Parathyroid adenoma (tissue), 2 donors: ENCODE data around the gene SMIM43.

Experiments
- H2AFZ ChIP-seq: fragments of 300-600 bp; sonication (generic); one replicate; pipeline ENCODE4 v1.7.0; 2017; ENCODE audit warnings: antibody characterized with exemption, mild to moderate bottlenecking
- H3K27ac ChIP-seq: fragments of 300-600 bp; sonication (generic); one replicate; pipeline ENCODE4 v1.7.0; 2017
- H3K27me3 ChIP-seq: fragments of 300-600 bp; sonication (generic); one replicate; pipeline ENCODE4 v1.7.0; 2017; ENCODE audit warnings: low read length; ENCODE audit not compliant: control insufficient read depth, insufficient read depth
- H3K36me3 ChIP-seq: fragments of 300-600 bp; sonication (generic); one replicate; pipeline ENCODE4 v1.7.0; 2017; ENCODE audit warnings: low read length; ENCODE audit not compliant: control insufficient read depth, insufficient read depth
- H3K4me1 ChIP-seq: fragments of 300-600 bp; sonication (generic); one replicate; pipeline ENCODE4 v1.7.0; 2017; ENCODE audit warnings: control low read depth
- H3K4me2 ChIP-seq: fragments of 300-600 bp; sonication (generic); one replicate; pipeline ENCODE4 v1.7.0; 2017; ENCODE audit warnings: low read length
- H3K4me3 ChIP-seq: fragments of 300-600 bp; sonication (generic); one replicate; pipeline ENCODE4 v1.7.0; 2017; ENCODE audit warnings: low read depth, low read length
- H3K79me2 ChIP-seq: fragments of 300-600 bp; sonication (generic); one replicate; pipeline ENCODE4 v1.7.0; 2017; ENCODE audit warnings: control low read depth
- H3K9ac ChIP-seq: fragments of 300-600 bp; sonication (generic); one replicate; pipeline ENCODE4 v1.7.0; 2017; ENCODE audit warnings: mild to moderate bottlenecking
- H3K9me3 ChIP-seq: fragments of 300-600 bp; sonication (generic); one replicate; pipeline ENCODE4 v1.7.0; 2017; ENCODE audit warnings: low read length; ENCODE audit not compliant: control insufficient read depth
- TF ChIP-seq, protein P1 (sequence below): fragments of 300-600 bp; sonication (generic); IDR thresholded peaks from one replicate; pipeline ENCODE4 v1.7.0; 2017; ENCODE audit warnings: antibody characterized with exemption, mild to moderate bottlenecking
- donor health status: primary hyperparathyroidism.

SMIM43 gene

DNA sequence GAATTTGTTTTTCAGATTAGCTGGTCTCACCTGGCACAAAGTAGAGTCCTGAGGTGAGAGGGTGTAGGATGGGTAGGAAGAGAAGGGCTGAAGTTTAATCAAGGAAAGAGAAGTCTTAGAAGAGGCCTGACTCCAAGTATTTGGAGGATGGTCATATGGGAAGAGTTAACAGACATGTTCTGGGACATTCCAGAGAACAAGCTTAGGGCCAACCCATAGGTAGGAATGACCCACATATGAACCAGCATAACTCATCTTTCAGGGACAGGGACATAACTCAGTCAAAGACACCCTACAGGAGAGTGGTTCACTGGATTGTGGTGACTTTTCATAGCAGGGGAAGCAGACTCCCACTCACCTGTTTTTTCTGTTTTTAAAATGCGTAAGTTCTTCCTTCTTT lies 40.3 kb downstream of the SMIM43 start:
- H3K4me1 ChIP-seq = no peaks in the 10 kb centered on the region
- H3K79me2 ChIP-seq = no peaks in the 10 kb centered on the region
- no peaks in the 10 kb centered on the region for H3K27me3 ChIP-seq
- no peak overlapping the region for H3K9ac ChIP-seq
- no peaks in the 10 kb centered on the region for H3K9me3 ChIP-seq
- TF ChIP-seq, protein P1, sequence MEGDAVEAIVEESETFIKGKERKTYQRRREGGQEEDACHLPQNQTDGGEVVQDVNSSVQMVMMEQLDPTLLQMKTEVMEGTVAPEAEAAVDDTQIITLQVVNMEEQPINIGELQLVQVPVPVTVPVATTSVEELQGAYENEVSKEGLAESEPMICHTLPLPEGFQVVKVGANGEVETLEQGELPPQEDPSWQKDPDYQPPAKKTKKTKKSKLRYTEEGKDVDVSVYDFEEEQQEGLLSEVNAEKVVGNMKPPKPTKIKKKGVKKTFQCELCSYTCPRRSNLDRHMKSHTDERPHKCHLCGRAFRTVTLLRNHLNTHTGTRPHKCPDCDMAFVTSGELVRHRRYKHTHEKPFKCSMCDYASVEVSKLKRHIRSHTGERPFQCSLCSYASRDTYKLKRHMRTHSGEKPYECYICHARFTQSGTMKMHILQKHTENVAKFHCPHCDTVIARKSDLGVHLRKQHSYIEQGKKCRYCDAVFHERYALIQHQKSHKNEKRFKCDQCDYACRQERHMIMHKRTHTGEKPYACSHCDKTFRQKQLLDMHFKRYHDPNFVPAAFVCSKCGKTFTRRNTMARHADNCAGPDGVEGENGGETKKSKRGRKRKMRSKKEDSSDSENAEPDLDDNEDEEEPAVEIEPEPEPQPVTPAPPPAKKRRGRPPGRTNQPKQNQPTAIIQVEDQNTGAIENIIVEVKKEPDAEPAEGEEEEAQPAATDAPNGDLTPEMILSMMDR = no peak
- no peaks in the 10 kb centered on the region for H3K36me3 ChIP-seq
- no peak overlapping the region for H3K27ac ChIP-seq
- no peak overlapping the region for H2AFZ ChIP-seq
- H3K4me3 ChIP-seq = no peak overlapping the region
- H3K4me2 ChIP-seq = no peak overlapping the region

DNA sequence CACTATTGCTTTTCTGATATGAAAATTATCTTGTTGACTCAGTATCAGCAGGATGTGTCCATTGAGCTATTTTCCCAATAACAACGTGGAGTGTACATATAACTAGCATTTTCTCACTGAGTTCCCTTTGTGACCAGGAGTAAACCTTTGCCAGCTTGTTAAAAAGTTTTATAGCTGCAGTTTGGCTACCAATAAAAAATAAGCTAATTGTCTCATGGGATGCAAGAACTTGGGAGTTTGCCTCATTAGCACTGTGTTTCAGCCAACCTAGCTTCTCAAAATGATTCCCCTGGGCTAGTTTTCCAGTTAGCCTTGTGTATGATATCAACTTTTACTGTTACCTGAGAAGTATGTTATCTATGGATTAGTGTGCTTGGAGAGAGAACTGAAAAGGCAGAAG lies 43.3 kb downstream of the SMIM43 start:
- H3K4me2 ChIP-seq = no peak overlapping the region
- H3K27me3 ChIP-seq = no peaks in the 10 kb centered on the region
- no peaks in the 10 kb centered on the region for H3K9me3 ChIP-seq
- no peak overlapping the region for H2AFZ ChIP-seq
- no peaks in the 10 kb centered on the region for H3K4me1 ChIP-seq
- H3K4me3 ChIP-seq = no peak overlapping the region
- TF ChIP-seq, protein P1 = no peak
- no peak overlapping the region for H3K9ac ChIP-seq
- H3K79me2 ChIP-seq = no peaks in the 10 kb centered on the region
- no peak overlapping the region for H3K27ac ChIP-seq
- H3K36me3 ChIP-seq = no peaks in the 10 kb centered on the region

DNA sequence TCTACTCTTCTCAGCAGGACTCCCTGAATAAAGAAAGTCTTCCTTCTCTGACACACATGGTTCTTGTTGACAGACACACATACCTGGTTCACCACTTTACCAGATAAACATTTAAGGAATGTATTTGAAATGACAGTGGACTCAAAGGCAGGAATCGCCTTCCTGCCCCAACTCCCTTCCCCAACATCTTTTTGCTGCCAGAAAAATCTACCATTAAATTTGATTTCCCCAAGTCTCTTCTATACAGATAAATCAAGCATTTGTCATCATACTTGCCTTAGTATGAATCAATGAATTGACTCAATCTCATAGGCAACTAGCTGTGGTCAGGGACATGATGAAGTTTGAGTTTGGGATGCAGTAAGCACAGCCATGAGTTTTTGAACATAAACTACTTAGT lies 44.9 kb downstream of the SMIM43 start:
- Histone ChIP-seq H3K9ac (no peak overlapping the region), H2AFZ (no peak overlapping the region), H3K4me1 (no peaks in the 10 kb centered on the region), H3K4me2 (no peak overlapping the region), H3K79me2 (no peaks in the 10 kb centered on the region), H3K4me3 (no peak overlapping the region), H3K27me3 (no peaks in the 10 kb centered on the region), H3K9me3 (no peaks in the 10 kb centered on the region), H3K27ac (no peak overlapping the region), H3K36me3 (no peaks in the 10 kb centered on the region)
- TF ChIP-seq, protein P1 = no peak

DNA sequence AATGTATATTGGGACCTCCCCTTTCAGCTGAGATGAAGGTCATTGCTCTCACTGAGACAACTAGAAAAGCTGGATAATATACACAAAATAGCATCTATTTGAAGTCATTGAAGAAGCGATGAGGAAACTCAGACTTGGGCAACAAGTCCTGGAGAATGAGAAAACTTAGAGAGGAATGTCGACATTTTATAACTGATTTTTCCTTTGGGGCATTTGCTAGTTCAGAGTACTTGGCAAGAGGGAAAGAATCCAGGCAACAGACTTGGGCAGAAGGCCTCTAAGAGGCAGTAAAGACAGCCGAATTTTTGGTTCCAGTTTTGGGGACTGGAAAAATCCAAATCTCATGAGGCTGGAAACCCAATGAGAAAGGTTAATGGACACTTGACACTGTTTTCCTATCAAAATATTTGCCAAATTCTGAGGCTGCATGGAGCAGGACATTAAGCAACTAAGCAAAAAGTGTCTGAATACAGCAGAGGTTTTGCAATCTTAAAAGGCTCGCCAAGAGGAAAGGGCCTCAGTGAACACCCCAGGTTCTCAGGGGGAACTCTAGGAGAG lies 47.2 kb downstream of the SMIM43 start:
- Histone ChIP-seq H3K9ac (no peak overlapping the region), H3K27ac (no peak overlapping the region), H3K4me1 (no peaks in the 10 kb centered on the region)

DNA sequence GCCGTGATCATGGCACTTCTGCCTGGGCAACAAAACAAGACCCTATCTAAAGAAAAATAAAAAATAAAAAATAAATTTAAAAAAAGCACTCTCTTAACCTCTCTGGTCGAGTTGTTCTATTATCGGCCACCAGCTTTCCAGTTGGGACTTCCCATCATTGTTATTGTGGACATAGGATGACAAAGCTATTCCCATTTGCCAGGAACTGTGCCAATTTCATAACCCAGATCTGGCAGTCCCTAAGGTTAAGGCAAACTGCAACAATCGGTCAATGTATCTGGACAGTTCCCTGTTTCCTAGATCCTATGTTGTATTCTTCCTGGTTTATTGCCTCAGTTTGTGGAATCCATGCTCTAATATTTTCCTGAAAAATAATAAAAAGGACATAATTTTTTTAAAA lies 50.4 kb downstream of the SMIM43 start:
- Histone ChIP-seq H3K4me2 (no peak overlapping the region), H3K27ac (no peak overlapping the region), H2AFZ (no peak overlapping the region), H3K27me3 (no peaks in the 10 kb centered on the region), H3K79me2 (no peaks in the 10 kb centered on the region), H3K9me3 (no peaks in the 10 kb centered on the region), H3K9ac (no peak overlapping the region), H3K4me1 (no peaks in the 10 kb centered on the region), H3K36me3 (no peaks in the 10 kb centered on the region), H3K4me3 (no peak overlapping the region)
- TF ChIP-seq, protein P1 = no peak

More for the DNA sequence above, 47.2 kb downstream of the SMIM43 start:
- no peaks in the 10 kb centered on the region for H3K9me3 ChIP-seq
- no peaks in the 10 kb centered on the region for H3K79me2 ChIP-seq
- no peaks in the 10 kb centered on the region for H3K27me3 ChIP-seq
- H3K36me3 ChIP-seq = no peaks in the 10 kb centered on the region
- H2AFZ ChIP-seq = no peak overlapping the region
- no peak overlapping the region for H3K4me3 ChIP-seq
- no peak overlapping the region for H3K4me2 ChIP-seq
- TF ChIP-seq, protein P1 = no peak
